Testis (tissue), 3 donors: ENCODE measurements around the gene VPS33A. TPM values are rescaled to one million over a fixed set of nuclear protein-coding genes. Genes with fewer than 3 reads are reported as not detected.

Source experiments
- DNase-seq: peaks from one replicate; pipeline ENCODE4 v3.0.0-alpha.2; 2019
- H3K27ac ChIP-seq, 2 donors: fragments of 200-600 bp; sonication (generic); one replicate each; pipeline ENCODE4 v1.5.1; 2019
- H3K27me3 ChIP-seq: fragments of 200-600 bp; sonication (generic); one replicate; pipeline ENCODE4 v1.5.1; 2019
- H3K36me3 ChIP-seq: fragments of 200-600 bp; sonication (generic); one replicate; pipeline ENCODE4 v1.5.1; 2017; ENCODE audit warnings: low read depth; ENCODE audit errors: missing control alignments
- H3K4me1 ChIP-seq: fragments of 200-600 bp; sonication (generic); one replicate; pipeline ENCODE4 v1.5.1; 2019
- H3K4me3 ChIP-seq, 2 donors: fragments of 200-600 bp; sonication (generic); one replicate each; pipeline ENCODE4 v1.5.1; 2017 to 2019
- H3K9me3 ChIP-seq: fragments of 200-600 bp; sonication (generic); one replicate; pipeline ENCODE4 v1.5.1; 2017
- POLR2A ChIP-seq: fragments of 450-650 bp; IDR thresholded peaks from one replicate; pipeline ENCODE4 v1.6.1; 2017; ENCODE audit warnings: antibody characterized with exemption, mild to moderate bottlenecking, moderate library complexity
- WGBS, 2 donors: methylation state at CpG; one replicate each; pipeline ENCODE4 v1.1.5; 2018; 5-methylcytosine and 5-hydroxymethylcytosine counted together
- intact Hi-C: fragments of 100-400 bp; cut with DNase I; formaldehyde crosslinking; loops from one replicate; pipeline ENCODE4 v1.15.1; 2023; ENCODE audit warnings: low total_unique reads
- polyA plus RNA-seq: library from polyadenylated mRNA; stranded (reverse); fragments of 350-450 nt; fragmentation: Illumina TruSeq; extraction: RNeasy Lipid Tissue Mini Kit (QIAGEN cat#74804); gene quantifications from one replicate; pipeline ENCODE4 v1.2.3, GENCODE V29; 2014; ENCODE audit warnings: low read depth, low replicate concordance; ENCODE audit not compliant: insufficient read depth
- total RNA-seq, 2 donors: library from RNA; depleted of rRNA; stranded (reverse); fragments of >200 nt; gene quantifications; one replicate each; pipeline ENCODE4 v1.2.3, GENCODE V29; 2016
- TF ChIP-seq, protein P1 (sequence below), 3 experiments: fragments of 450-650 bp in 2 of 3; fragments of 200-600 bp in 1 of 3; sonication (generic) in 1 of 3; IDR thresholded peaks; one replicate each; pipeline ENCODE4 v1.5.1; 2016 to 2019; ENCODE audit warnings: antibody characterized with exemption in 3 of 3, mild to moderate bottlenecking in 2 of 3, moderate library complexity in 1 of 3

Gene VPS33A
- total and polyA plus RNA-seq, 3 donors from 2014 or later, result 36.1 to 50.1 (median 41.3) TPM

GRCh38 chr12:122206976-122207375 is 59.3 kb downstream of the VPS33A start:
- intact Hi-C loops, result no loop called here
- no peak overlapping the region for H3K27ac ChIP-seq

DNA sequence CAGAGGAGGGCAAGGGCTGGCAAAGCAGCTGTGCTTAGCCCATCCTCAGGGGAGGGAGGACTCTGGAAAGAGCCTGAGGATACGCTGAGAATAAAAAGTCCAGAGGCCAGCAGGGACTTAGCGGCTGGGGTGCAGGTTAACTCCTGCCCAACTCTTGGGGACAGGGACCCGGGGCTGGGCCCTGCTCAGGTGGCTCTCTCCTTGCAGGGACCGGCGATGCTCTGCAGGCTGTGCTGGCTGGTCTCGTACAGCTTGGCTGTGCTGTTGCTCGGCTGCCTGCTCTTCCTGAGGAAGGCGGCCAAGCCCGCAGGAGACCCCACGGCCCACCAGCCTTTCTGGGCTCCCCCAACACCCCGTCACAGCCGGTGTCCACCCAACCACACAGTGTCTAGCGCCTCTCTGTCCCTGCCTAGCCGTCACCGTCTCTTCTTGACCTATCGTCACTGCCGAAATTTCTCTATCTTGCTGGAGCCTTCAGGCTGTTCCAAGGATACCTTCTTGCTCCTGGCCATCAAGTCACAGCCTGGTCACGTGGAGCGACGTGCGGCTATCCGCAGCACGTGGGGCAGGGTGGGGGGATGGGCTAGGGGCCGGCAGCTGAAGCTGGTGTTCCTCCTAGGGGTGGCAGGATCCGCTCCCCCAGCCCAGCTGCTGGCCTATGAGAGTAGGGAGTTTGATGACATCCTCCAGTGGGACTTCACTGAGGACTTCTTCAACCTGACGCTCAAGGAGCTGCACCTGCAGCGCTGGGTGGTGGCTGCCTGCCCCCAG is 60.0 kb downstream of the VPS33A start:
- DNase-seq, result no peak
- intact Hi-C loops, result no loop called here

More at GRCh38 chr12:122206976-122207375, 59.3 kb downstream of the VPS33A start:
- H3K4me1 ChIP-seq, result no peaks in the 10 kb centered on the region
- WGBS, 2 donors, result 40 to 96% methylated on average over 1 to 7 of the region's 8 CpGs
- no peaks in the 10 kb centered on the region for H3K27me3 ChIP-seq
- H3K9me3 ChIP-seq, result no peaks in the 10 kb centered on the region
- DNase-seq, result no peak
- TF ChIP-seq, protein P1, sequence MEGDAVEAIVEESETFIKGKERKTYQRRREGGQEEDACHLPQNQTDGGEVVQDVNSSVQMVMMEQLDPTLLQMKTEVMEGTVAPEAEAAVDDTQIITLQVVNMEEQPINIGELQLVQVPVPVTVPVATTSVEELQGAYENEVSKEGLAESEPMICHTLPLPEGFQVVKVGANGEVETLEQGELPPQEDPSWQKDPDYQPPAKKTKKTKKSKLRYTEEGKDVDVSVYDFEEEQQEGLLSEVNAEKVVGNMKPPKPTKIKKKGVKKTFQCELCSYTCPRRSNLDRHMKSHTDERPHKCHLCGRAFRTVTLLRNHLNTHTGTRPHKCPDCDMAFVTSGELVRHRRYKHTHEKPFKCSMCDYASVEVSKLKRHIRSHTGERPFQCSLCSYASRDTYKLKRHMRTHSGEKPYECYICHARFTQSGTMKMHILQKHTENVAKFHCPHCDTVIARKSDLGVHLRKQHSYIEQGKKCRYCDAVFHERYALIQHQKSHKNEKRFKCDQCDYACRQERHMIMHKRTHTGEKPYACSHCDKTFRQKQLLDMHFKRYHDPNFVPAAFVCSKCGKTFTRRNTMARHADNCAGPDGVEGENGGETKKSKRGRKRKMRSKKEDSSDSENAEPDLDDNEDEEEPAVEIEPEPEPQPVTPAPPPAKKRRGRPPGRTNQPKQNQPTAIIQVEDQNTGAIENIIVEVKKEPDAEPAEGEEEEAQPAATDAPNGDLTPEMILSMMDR (IDR thresholded peaks at IDR 0.05), result no peak
- TF ChIP-seq POLR2A, result no peak
- H3K4me3 ChIP-seq, result no peak overlapping the region
- H3K36me3 ChIP-seq, result no peaks in the 10 kb centered on the region

DNA sequence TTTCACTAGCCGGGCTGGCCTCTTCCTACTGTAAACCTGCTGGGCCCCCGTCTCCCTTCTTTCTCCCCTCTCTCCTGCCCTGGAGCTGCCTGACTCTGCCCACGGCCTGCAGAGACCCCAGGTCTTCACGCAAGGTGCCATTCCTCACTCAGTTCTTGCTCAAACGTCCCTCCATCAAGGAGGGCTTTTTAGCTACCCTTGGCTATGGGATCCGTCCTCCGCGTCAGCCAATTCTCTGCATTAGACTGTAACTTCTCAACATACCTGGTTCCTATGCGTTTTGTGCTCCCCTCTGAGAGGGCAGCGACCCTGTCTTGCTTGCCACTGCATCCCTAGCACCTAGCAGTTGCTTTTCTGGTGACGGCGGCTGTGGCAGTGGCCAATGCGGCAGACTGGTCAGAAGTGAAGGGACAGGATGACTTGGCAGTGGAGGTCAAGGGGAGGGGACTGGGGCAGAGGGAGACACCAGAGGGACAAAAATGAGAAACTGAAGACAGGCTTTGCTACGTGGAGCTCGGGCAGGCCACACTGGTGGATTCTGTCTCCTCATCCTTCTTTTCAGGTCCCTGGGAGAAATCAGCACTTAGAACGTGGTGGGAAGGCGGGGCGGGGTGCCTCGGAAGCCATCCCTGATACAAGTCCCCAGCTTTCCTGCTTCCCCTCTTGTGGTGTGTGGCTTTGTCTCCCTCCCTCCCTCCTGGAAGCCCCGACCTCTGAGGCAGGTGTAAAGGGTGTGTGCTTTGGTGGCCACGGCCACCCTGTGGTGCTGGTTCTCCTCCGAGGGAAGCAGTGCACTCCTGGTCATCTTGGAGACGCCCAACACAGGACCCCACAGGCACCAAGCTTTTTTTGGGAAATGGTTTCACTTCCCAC is 61.0 kb downstream of the VPS33A start:
- Histone ChIP-seq H3K36me3 (no peaks in the 10 kb centered on the region), H3K4me3 (no peak overlapping the region), H3K9me3 (no peaks in the 10 kb centered on the region), H3K4me1 (no peaks in the 10 kb centered on the region), H3K27ac (no peak overlapping the region), H3K27me3 (no peaks in the 10 kb centered on the region)
- 36 to 39% methylated on average over 22 to 23 of the region's 23 CpGs for WGBS, 2 donors
- intact Hi-C loops, result no loop called here
- DNase-seq, result no peak
- no peak for TF ChIP-seq POLR2A
- TF ChIP-seq, protein P1 (IDR thresholded peaks at IDR 0.05), result no peak

More for the DNA sequence above, 60.0 kb downstream of the VPS33A start:
- H3K27ac ChIP-seq, result no peak overlapping the region
- no peaks in the 10 kb centered on the region for H3K4me1 ChIP-seq
- TF ChIP-seq, protein P1 (IDR thresholded peaks at IDR 0.05), result no peak
- TF ChIP-seq POLR2A, result no peak
- H3K9me3 ChIP-seq, result no peaks in the 10 kb centered on the region
- no peak overlapping the region for H3K4me3 ChIP-seq
- H3K36me3 ChIP-seq, result no peaks in the 10 kb centered on the region
- H3K27me3 ChIP-seq, result no peaks in the 10 kb centered on the region
- WGBS, 2 donors, result 21 to 46% methylated on average over 18 to 27 of the region's 27 CpGs

- no peaks in the 10 kb centered on the region for H3K27me3 ChIP-seq
- no peaks in the 10 kb centered on the region for H3K9me3 ChIP-seq
- H3K36me3 ChIP-seq, result no peaks in the 10 kb centered on the region
- H3K27ac ChIP-seq, result no peak overlapping the region
- peak overlapping the region; percentile 51 to 66 for H3K4me3 ChIP-seq
- intact Hi-C loops, result no loop called here
- TF ChIP-seq, protein P1 (IDR thresholded peaks at IDR 0.05), result no peak
- TF ChIP-seq POLR2A, result no peak
- H3K4me1 ChIP-seq, result no peaks in the 10 kb centered on the region
- 17 to 25% methylated on average over 27 to 34 of the region's 71 CpGs for WGBS, 2 donors
- no peak for DNase-seq
These were observed 61.9 kb downstream of the VPS33A start for GRCh38 chr12:122204167-122205052.
